Gastroesophageal sphincter (tissue), 4 donors: ENCODE results near the gene SLC39A11. TPM values are rescaled to one million over a fixed set of nuclear protein-coding genes. Genes with fewer than 3 reads are reported as not detected.

ENCODE experiments used
- ATAC-seq: fragments of 150-250 bp; one replicate; pipeline ENCODE4 v1.9.1; 2016; ENCODE audit warnings: mild to moderate bottlenecking, moderate library complexity
- H3K27ac ChIP-seq, 4 donors: fragments of 200-600 bp; sonication (generic) in 3 of 4; 1 replicate in 3 of 4; 2 replicates in 1 of 4; pipeline ENCODE4 v1.5.1; 2016 to 2019
- H3K27me3 ChIP-seq: fragments of 200-600 bp; sonication (generic); one replicate; pipeline ENCODE4 v1.5.1; 2019
- H3K36me3 ChIP-seq, 2 donors: fragments of 200-600 bp; sonication (generic); one replicate each; pipeline ENCODE4 v1.5.1; 2019; ENCODE audit warnings: control low read depth in 1 of 2
- H3K4me1 ChIP-seq, 3 donors: fragments of 200-600 bp; sonication (generic); 1 replicate in 2 of 3; 2 replicates in 1 of 3; pipeline ENCODE4 v1.5.1; 2016 to 2019; ENCODE audit warnings: control low read depth in 2 of 3
- H3K4me3 ChIP-seq, 2 donors: fragments of 200-600 bp; sonication (generic); one replicate each; pipeline ENCODE4 v1.5.1; 2019; ENCODE audit warnings: mild to moderate bottlenecking in 1 of 2, moderate library complexity in 1 of 2
- H3K9me3 ChIP-seq, 3 donors: fragments of 200-600 bp; sonication (generic); one replicate each; pipeline ENCODE4 v1.5.1; 2017 to 2019; ENCODE audit warnings: control low read depth in 2 of 3
- CTCF ChIP-seq, 4 experiments: fragments of 200-600 bp in 2 of 4; fragments of 450-650 bp in 2 of 4; sonication (generic) in 1 of 4; IDR thresholded peaks; one replicate each; pipeline ENCODE4 v1.5.1; 2017 to 2019; ENCODE audit warnings: antibody characterized with exemption in 4 of 4, mild to moderate bottlenecking in 2 of 4, moderate library complexity in 2 of 4
- EP300 ChIP-seq: sonication (generic); formaldehyde crosslinking; IDR thresholded peaks from one replicate; pipeline ENCODE4 v1.6.1; 2017; ENCODE audit warnings: antibody characterized with exemption, mild to moderate bottlenecking
- POLR2A ChIP-seq, 2 donors: fragments of 450-650 bp; IDR thresholded peaks; one replicate each; pipeline ENCODE4 v1.6.1; 2017; ENCODE audit warnings: antibody characterized with exemption in 2 of 2, mild to moderate bottlenecking in 2 of 2, moderate library complexity in 1 of 2
- POLR2AphosphoS5 ChIP-seq: sonication (generic); formaldehyde crosslinking; IDR thresholded peaks from one replicate; pipeline ENCODE4 v1.6.1; 2017; ENCODE audit warnings: antibody characterized with exemption
- WGBS, 2 donors: methylation state at CpG; one replicate each; pipeline ENCODE4 v1.1.5; 2018; ENCODE audit warnings: low coverage in 1 of 2; 5-methylcytosine and 5-hydroxymethylcytosine counted together
- total RNA-seq, 4 donors: library from RNA; depleted of rRNA; stranded (reverse); fragments of >200 nt; gene quantifications; one replicate each; pipeline ENCODE4 v1.1.0, GENCODE V29; 2016

The SLC39A11 gene
- total RNA-seq, 4 donors from 2014 or later: 11.6 to 16.8 (median 14.5) TPM

- H3K27me3 ChIP-seq: peaks cover 40% of the 10 kb centered on the region
- H3K4me3 ChIP-seq: no peak overlapping the region
- H3K27ac ChIP-seq: no peak overlapping the region
- peaks cover 0 to 16% (median 0%) of the 10 kb centered on the region in 3 donors for H3K9me3 ChIP-seq
- no peaks in the 10 kb centered on the region for H3K36me3 ChIP-seq
- ATAC-seq: no peak
- TF ChIP-seq POLR2AphosphoS5 (no peak), POLR2A (IDR thresholded peaks at IDR 0.05) (no peak), EP300 (no peak), CTCF (IDR thresholded peaks at IDR 0.05) (no peak)
- no peaks in the 10 kb centered on the region for H3K4me1 ChIP-seq
- WGBS, 2 donors: 27 to 50% methylated on average over 3 of the region's 3 CpGs
These were observed 468.3 kb downstream of the SLC39A11 start for GRCh38 chr17:72624226-72624625.

GRCh38 chr17:72622661-72623433, 469.6 kb downstream of the SLC39A11 start:
- Histone ChIP-seq H3K36me3 (no peaks in the 10 kb centered on the region), H3K27me3 (peaks cover 43% of the 10 kb centered on the region), H3K27ac (no peak overlapping the region), H3K4me3 (no peak overlapping the region), H3K9me3 (peaks cover 0 to 10% (median 0%) of the 10 kb centered on the region in 3 donors), H3K4me1 (no peaks in the 10 kb centered on the region)
- TF ChIP-seq POLR2AphosphoS5: no peak
- no peak for TF ChIP-seq EP300
- no peak for TF ChIP-seq CTCF (IDR thresholded peaks at IDR 0.05)
- no peak for TF ChIP-seq POLR2A (IDR thresholded peaks at IDR 0.05)
- ATAC-seq: no peak
- 45 to 50% methylated on average over 10 of the region's 17 CpGs for WGBS, 2 donors

- ATAC-seq: no peak
These were observed 472.4 kb downstream of the SLC39A11 start for GRCh38 chr17:72619976-72620650.

GRCh38 chr17:72618001-72618509, 474.4 kb downstream of the SLC39A11 start:
- H3K27ac ChIP-seq: peak overlapping the region in 2 of 4 donors; percentile 19 to 40
- 25 to 26% methylated on average over 7 to 13 of the region's 17 CpGs for whole genome bisulfite sequencing, 2 donors
- no peak for ATAC-seq
- H3K27me3 ChIP-seq: peaks cover 75% of the 10 kb centered on the region
- TF ChIP-seq EP300 (no peak), POLR2AphosphoS5 (no peak), CTCF (IDR thresholded peaks at IDR 0.05) (no peak), POLR2A (IDR thresholded peaks at IDR 0.05) (no peak)
- no peaks in the 10 kb centered on the region for H3K9me3 ChIP-seq
- H3K4me1 ChIP-seq: no peaks in the 10 kb centered on the region
- H3K36me3 ChIP-seq: no peaks in the 10 kb centered on the region
- H3K4me3 ChIP-seq: no peak overlapping the region

More at GRCh38 chr17:72619976-72620650, 472.4 kb downstream of the SLC39A11 start:
- H3K36me3 ChIP-seq: no peaks in the 10 kb centered on the region
- peaks cover 70% of the 10 kb centered on the region for H3K27me3 ChIP-seq
- H3K4me1 ChIP-seq: no peaks in the 10 kb centered on the region
- H3K4me3 ChIP-seq: no peak overlapping the region
- no peaks in the 10 kb centered on the region for H3K9me3 ChIP-seq
- TF ChIP-seq CTCF (IDR thresholded peaks at IDR 0.05): no peak
- TF ChIP-seq POLR2AphosphoS5: no peak
- no peak for TF ChIP-seq POLR2A (IDR thresholded peaks at IDR 0.05)
- TF ChIP-seq EP300: no peak
- 92% methylated on average over 2 to 5 of the region's 7 CpGs for WGBS, 2 donors
- H3K27ac ChIP-seq: no peak overlapping the region
